Liver (tissue), 3 donors: ENCODE results near the gene SMG6.

Experiments used
- CTCF ChIP-seq: fragments of 150-350 bp; IDR thresholded peaks from 2 replicates; pipeline ENCODE4 v1.5.1; 2017; ENCODE audit warnings: improper control_type of control experiment, low read depth, low read length; ENCODE audit not compliant: missing input control
- GABPA ChIP-seq, 2 donors: IDR thresholded peaks in 1 of 2; conservative IDR thresholded peaks in 1 of 2; 2 replicates each; pipeline ENCODE4 v1.6.1; 2016; ENCODE audit warnings: antibody characterized with exemption in 2 of 2, mild to moderate bottlenecking in 1 of 2, moderate library complexity in 1 of 2
- RAD21 ChIP-seq, 2 donors: IDR thresholded peaks; 2 replicates each; pipeline ENCODE4 v1.6.1; 2016; ENCODE audit warnings: antibody characterized with exemption in 2 of 2, mild to moderate bottlenecking in 2 of 2
- SP1 ChIP-seq: IDR thresholded peaks from 2 replicates; pipeline ENCODE4 v1.6.1; 2018; ENCODE audit warnings: antibody characterized with exemption, mild to moderate bottlenecking
- TAF1 ChIP-seq: conservative IDR thresholded peaks from 2 replicates; pipeline ENCODE4 v1.6.1; 2016; ENCODE audit warnings: antibody characterized with exemption, mild to moderate bottlenecking
- YY1 ChIP-seq: IDR thresholded peaks from 2 replicates; pipeline ENCODE4 v1.6.1; 2016; ENCODE audit warnings: antibody characterized with exemption, mild to moderate bottlenecking
- TF ChIP-seq, protein P1 (sequence below): IDR thresholded peaks from 2 replicates; pipeline ENCODE4 v1.6.1; 2016; ENCODE audit warnings: antibody characterized with exemption
- TF ChIP-seq, protein P2 (sequence below): IDR thresholded peaks from 2 replicates; pipeline ENCODE4 v1.6.1; 2016; ENCODE audit warnings: antibody characterized with exemption
- donor health status: healthy.
- donor health status: healthy.

DNA sequence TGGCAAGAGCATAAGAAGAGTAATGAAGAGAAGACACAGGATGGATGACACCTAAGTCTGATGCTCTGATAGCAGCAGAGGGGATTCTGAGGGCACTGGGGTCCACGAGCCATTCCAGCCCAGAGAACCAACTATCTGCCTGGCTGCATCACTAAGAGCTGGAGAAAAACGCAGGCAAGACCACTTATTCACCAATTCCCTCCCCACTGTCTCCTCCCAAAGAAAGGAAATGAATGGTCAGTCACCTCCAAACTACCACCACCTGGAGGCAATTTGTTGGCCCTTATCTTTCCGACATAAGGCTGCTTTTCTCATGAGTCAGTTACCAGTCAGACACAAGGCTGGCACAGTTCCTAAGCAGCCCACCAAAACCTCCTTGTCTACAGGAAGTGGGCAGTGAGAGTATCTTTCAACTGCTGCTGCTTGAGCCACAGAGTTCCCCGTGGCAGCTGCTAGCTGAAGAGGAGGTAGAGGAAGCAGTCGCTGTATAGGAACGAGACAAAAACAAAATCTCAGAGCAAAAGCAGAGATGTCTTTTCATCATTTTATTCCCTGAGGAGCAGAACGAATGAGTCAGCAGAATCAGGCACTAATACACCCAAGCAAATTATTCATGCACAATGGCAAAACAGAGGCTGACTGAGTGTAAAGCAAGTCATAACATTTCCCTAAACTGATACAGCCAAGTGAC, 111.1 kb downstream of the SMG6 start:
- TF ChIP-seq CTCF (no peak), RAD21 (IDR thresholded peaks at IDR 0.05) (no peak), GABPA (IDR thresholded peaks at IDR 0.05 in 1 of 2, conservative IDR thresholded peaks at IDR 0.05 in 1 of 2) (no peak), YY1 (no peak), SP1 (no peak), TAF1 (no peak)
- TF ChIP-seq, protein P1, sequence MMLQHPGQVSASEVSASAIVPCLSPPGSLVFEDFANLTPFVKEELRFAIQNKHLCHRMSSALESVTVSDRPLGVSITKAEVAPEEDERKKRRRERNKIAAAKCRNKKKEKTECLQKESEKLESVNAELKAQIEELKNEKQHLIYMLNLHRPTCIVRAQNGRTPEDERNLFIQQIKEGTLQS: no peak
- TF ChIP-seq, protein P2, sequence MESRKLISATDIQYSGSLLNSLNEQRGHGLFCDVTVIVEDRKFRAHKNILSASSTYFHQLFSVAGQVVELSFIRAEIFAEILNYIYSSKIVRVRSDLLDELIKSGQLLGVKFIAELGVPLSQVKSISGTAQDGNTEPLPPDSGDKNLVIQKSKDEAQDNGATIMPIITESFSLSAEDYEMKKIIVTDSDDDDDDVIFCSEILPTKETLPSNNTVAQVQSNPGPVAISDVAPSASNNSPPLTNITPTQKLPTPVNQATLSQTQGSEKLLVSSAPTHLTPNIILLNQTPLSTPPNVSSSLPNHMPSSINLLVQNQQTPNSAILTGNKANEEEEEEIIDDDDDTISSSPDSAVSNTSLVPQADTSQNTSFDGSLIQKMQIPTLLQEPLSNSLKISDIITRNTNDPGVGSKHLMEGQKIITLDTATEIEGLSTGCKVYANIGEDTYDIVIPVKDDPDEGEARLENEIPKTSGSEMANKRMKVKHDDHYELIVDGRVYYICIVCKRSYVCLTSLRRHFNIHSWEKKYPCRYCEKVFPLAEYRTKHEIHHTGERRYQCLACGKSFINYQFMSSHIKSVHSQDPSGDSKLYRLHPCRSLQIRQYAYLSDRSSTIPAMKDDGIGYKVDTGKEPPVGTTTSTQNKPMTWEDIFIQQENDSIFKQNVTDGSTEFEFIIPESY: no peak
